Right lobe of liver (tissue), 6 donors: ENCODE data around the gene AGRP. TPM values are rescaled to one million over a fixed set of nuclear protein-coding genes. Genes with fewer than 3 reads are reported as not detected.
"Not testable (repeated sequence)": the region's sequence is repeated elsewhere in the genome, so short reads cannot be mapped to it uniquely, and the experiment has no call there.

Experiments
- ATAC-seq, 4 donors: fragments of 200-7000 bp; cut with Tn5 transposase; one replicate each; pipeline ENCODE4 v1.9.1; 2020; ENCODE audit warnings: mild to moderate bottlenecking in 4 of 4, moderate library complexity in 4 of 4
- DNase-seq, 3 donors: peaks; one replicate each; pipeline ENCODE4 v3.0.0-alpha.2; 2020
- H3K27ac ChIP-seq, 3 donors: fragments of 200-600 bp; one replicate each; pipeline ENCODE4 v1.8.0; 2022
- H3K27me3 ChIP-seq, 2 donors: fragments of 200-600 bp; one replicate each; pipeline ENCODE4 v1.8.0; 2022
- H3K36me3 ChIP-seq, 4 donors: fragments of 200-600 bp; sonication (generic) in 1 of 4; one replicate each; pipeline versions ENCODE4 v1.5.1 to v1.8.0; 2017 to 2022; ENCODE audit warnings: control low read depth in 1 of 4
- H3K4me1 ChIP-seq, 4 donors: fragments of 200-600 bp; sonication (generic) in 1 of 4; one replicate each; pipeline versions ENCODE4 v1.5.1 to v1.8.0; 2017 to 2022; ENCODE audit warnings: control low read depth in 1 of 4
- H3K4me3 ChIP-seq, 3 donors: fragments of 200-600 bp; one replicate each; pipeline ENCODE4 v1.8.0; 2022
- H3K9me3 ChIP-seq, 4 donors: fragments of 200-600 bp; sonication (generic) in 1 of 4; one replicate each; pipeline versions ENCODE4 v1.5.1 to v1.8.0; 2017 to 2022; ENCODE audit warnings: control low read depth in 1 of 4
- POLR2A ChIP-seq: fragments of 450-650 bp; IDR thresholded peaks from one replicate; pipeline ENCODE4 v1.6.1; 2017; ENCODE audit warnings: antibody characterized with exemption, mild to moderate bottlenecking
- WGBS: methylation state at CpG from one replicate; pipeline ENCODE4 v1.1.6; 2018; ENCODE audit warnings: low coverage, low lambda C conversion rate; ENCODE audit not compliant: insufficient coverage; ENCODE audit errors: missing lambda C conversion rate; 5-methylcytosine and 5-hydroxymethylcytosine counted together
- intact Hi-C, 2 donors: fragments of 100-400 bp; cut with DNase I; formaldehyde crosslinking; loops; one replicate each; pipeline versions ENCODE4 v1.11.2 to v1.14.1; 2022
- total RNA-seq, 6 experiments: library from RNA; depleted of rRNA in 2 of 6; stranded (reverse); fragments of >200 nt in 2 of 6; fragmentation: NEBNext Ultra II Directional in 3 of 6; extraction: Animal tissue kit (Norgen Biotek cat#: 25700) in 3 of 6; gene quantifications; one replicate each; pipeline versions ENCODE4 v1.1.0 to v1.2.4, GENCODE V29; 2016 to 2023
- TF ChIP-seq, protein P1 (sequence below), 4 donors: fragments of 200-600 bp in 3 of 4; fragments of 450-650 bp in 1 of 4; IDR thresholded peaks; one replicate each; pipeline versions ENCODE4 v1.5.1 to v1.8.0; 2016 to 2022; ENCODE audit warnings: antibody characterized with exemption in 4 of 4, mild to moderate bottlenecking in 2 of 4
- donor health status: DM: no; HTN: yes; CAD: no.
- donor health status: DM: no; HTN: no; CAD: no.
- donor health status: DM: no; HTN: no; CAD: no.
- donor health status: DM: no; HTN: yes; CAD: no.
- donor health status: DM: no; HTN: yes; CAD: no.

The AGRP gene
- total RNA-seq, 6 experiments from 2014 or later, result not detected

DNA sequence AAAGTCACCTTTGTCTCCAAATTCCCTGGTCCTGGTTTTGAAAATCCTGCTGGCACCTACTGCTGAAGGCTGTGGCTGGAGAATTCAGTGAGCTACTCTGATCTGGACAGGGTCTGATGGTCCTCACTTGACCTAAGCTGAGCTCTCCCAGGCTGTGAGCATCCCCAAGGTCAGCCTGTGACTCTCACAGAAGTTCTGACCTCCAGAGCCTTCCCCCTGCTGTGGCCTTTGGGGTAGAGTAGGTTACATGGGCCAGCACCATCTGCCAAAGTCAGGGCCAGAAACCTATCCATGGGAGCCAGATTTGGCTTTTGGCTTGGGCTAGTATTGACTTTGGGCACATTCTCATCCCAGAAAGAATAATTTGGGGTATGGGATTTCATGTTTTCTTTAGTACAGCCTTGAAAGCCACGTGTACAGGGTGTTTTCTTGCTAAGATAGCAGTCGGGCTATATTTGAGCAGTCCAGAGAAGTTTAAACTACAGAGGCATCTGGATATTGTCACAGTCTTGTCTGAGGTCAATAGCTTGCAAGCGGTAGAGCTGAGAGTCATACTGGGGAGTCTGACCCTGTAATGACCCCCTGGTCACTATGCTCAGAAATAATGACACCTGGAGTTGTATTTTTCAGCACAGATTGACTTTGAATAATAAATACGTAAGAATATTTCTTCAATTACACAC lies 6.2 kb upstream of the AGRP start:
- peaks cover 0 to 6% (median 0%) of the 10 kb centered on the region in 4 donors for H3K4me1 ChIP-seq
- no peaks in the 10 kb centered on the region for H3K27me3 ChIP-seq
- intact Hi-C loops, result loop anchor here in 1 of 2 donors (10.0 kb wide), 1 partner anchor 65 kb away; no protein-coding TSS in a partner anchor
- H3K9me3 ChIP-seq, result no peaks in the 10 kb centered on the region
- H3K4me3 ChIP-seq, result no peak overlapping the region
- no peaks in the 10 kb centered on the region for H3K36me3 ChIP-seq
- no peak for DNase-seq
- peak in 3 of 4 donors; percentile 14 to 29 (median 29) for ATAC-seq
- 47% methylated on average over 4 of the region's 4 CpGs for WGBS
- H3K27ac ChIP-seq, result peak overlapping the region in 2 of 3 donors; percentile 31 to 36
- TF ChIP-seq, protein P1, sequence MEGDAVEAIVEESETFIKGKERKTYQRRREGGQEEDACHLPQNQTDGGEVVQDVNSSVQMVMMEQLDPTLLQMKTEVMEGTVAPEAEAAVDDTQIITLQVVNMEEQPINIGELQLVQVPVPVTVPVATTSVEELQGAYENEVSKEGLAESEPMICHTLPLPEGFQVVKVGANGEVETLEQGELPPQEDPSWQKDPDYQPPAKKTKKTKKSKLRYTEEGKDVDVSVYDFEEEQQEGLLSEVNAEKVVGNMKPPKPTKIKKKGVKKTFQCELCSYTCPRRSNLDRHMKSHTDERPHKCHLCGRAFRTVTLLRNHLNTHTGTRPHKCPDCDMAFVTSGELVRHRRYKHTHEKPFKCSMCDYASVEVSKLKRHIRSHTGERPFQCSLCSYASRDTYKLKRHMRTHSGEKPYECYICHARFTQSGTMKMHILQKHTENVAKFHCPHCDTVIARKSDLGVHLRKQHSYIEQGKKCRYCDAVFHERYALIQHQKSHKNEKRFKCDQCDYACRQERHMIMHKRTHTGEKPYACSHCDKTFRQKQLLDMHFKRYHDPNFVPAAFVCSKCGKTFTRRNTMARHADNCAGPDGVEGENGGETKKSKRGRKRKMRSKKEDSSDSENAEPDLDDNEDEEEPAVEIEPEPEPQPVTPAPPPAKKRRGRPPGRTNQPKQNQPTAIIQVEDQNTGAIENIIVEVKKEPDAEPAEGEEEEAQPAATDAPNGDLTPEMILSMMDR (IDR thresholded peaks at IDR 0.05), result no peak
- TF ChIP-seq POLR2A, result no peak

DNA sequence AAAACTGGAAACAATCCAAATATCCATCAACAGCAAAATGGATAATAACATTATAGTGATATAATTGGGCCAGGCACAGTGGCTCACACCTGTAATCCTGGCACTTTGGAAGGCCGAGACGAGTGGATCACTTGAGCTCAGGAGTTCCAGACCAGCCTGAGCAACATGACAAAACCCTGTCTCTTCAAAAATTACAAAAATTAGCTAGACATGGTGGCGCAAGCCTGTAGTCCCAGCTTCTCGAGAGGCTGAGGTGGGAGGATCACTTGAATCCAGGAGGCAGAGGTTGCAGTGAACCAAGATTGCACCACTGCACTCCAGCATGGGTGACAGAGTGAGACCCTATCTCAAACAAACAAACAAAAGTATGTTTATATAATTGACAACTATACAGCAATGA lies 4.2 kb upstream of the AGRP start:
- H3K27ac ChIP-seq, H3K9me3 ChIP-seq, H3K36me3 ChIP-seq, H3K27me3 ChIP-seq, H3K4me3 ChIP-seq, ATAC-seq, DNase-seq: not testable (repeated sequence)
- intact Hi-C loops, result loop anchor here in 1 of 2 donors (10.0 kb wide), 1 partner anchor 63 kb away; no protein-coding TSS in a partner anchor
- H3K4me1 ChIP-seq, result peaks cover 0 to 18% (median 6%) of the 10 kb centered on the region in 4 donors
- 87% methylated on average over 4 of the region's 4 CpGs for WGBS

DNA sequence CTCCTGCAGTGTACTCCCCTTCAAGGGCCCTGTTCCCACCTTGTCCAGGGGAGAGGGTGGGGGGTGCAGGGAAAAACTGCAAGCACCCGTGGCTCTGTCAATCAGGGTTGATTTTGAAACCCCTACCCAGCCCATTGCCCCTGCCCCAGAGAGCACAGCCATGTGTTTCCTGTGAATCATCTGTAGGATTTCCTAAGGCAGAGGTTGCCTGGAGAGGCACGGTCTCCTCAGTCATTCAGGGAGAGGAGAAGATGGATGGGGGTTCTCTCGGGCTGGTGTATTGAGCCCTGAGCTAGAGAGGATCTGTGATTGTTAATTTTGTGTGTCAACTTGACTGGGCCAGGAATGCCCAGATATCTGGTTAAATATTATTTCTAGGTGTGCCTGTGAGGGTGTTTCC lies 3.5 kb upstream of the AGRP start:
- WGBS, result 53% methylated on average over 2 of the region's 3 CpGs

DNA sequence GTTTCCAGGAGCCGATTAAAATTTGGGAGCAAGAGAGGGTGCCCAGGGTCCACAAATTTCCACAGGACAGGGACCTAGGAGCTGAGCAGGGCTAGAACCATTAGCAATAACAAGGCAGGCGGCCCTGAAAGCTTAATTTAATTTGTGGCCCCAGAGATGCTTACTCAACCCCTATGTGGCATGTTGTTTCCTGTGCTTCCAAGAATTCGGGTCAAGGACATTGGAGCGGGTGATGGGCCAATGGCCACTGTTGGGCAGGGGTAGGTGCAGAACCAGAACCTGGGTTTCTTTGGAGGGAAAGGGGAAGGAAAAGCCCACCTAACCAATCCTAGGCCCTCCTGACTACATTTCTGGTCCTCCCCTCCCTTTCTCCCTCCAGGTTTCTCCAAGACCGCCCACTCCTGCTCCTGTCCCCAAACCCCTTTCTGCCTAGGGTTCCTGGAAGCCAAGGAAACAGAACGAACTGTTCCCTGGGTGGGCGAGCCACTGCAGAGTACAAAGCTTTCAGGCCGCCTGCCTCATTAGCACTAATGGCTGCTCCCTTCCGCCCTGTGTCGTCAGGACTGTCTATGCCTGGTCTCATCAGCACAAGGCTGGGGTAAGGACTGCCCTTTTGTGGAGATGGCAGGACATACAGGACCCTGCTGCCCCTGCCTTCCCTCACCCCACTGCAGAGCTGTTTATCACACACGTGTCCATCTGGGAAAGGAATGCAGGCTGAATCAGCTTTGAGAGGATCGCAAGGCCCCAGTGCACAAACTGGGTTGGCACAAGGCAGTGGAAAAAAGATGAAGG lies 581 bp upstream of the AGRP start:
- DNase-seq (no peak), ATAC-seq (no peak)
- Histone ChIP-seq H3K9me3 (no peaks in the 10 kb centered on the region), H3K4me1 (peaks cover 0 to 31% (median 15%) of the 10 kb centered on the region in 4 donors), H3K36me3 (no peaks in the 10 kb centered on the region), H3K27me3 (no peaks in the 10 kb centered on the region), H3K27ac (no peak overlapping the region), H3K4me3 (no peak overlapping the region)
- WGBS, result 79% methylated on average over 8 of the region's 12 CpGs
- intact Hi-C loops, result loop anchor here in 1 of 2 donors (10.0 kb wide), 1 partner anchor 59 kb away; no protein-coding TSS in a partner anchor
- no peak for TF ChIP-seq POLR2A
- TF ChIP-seq, protein P1 (IDR thresholded peaks at IDR 0.05), result no peak

More for the DNA sequence above, 3.5 kb upstream of the AGRP start:
- no peak overlapping the region for H3K27ac ChIP-seq
- H3K36me3 ChIP-seq, result no peaks in the 10 kb centered on the region
- H3K27me3 ChIP-seq, result no peaks in the 10 kb centered on the region
- no peak for DNase-seq
- TF ChIP-seq, protein P1 (IDR thresholded peaks at IDR 0.05), result no peak
- TF ChIP-seq POLR2A, result no peak
- ATAC-seq, result peak in 2 of 4 donors; percentile 20 to 48
- no peaks in the 10 kb centered on the region for H3K9me3 ChIP-seq
- H3K4me1 ChIP-seq, result peaks cover 0 to 25% (median 10%) of the 10 kb centered on the region in 4 donors
- intact Hi-C loops, result loop anchor here in 1 of 2 donors (10.0 kb wide), 1 partner anchor 62 kb away; no protein-coding TSS in a partner anchor
- no peak overlapping the region for H3K4me3 ChIP-seq
